GM12875 (cell line): Measurements from ENCODE around the gene KRT80.

Source experiments
- H3K4me3 ChIP-seq: one replicate; pipeline ENCODE4 v1.5.1; 2011; ENCODE audit warnings: low read depth, low read length, control low read depth
- TF ChIP-seq, protein P1 (sequence below): IDR thresholded peaks from 2 replicates; pipeline ENCODE4 v1.5.1; 2011; ENCODE audit warnings: low read depth, mild to moderate bottlenecking, control low read depth, inconsistent platforms, low read length, moderate library complexity, borderline replicate concordance; ENCODE audit not compliant: insufficient read depth

KRT80 gene

DNA sequence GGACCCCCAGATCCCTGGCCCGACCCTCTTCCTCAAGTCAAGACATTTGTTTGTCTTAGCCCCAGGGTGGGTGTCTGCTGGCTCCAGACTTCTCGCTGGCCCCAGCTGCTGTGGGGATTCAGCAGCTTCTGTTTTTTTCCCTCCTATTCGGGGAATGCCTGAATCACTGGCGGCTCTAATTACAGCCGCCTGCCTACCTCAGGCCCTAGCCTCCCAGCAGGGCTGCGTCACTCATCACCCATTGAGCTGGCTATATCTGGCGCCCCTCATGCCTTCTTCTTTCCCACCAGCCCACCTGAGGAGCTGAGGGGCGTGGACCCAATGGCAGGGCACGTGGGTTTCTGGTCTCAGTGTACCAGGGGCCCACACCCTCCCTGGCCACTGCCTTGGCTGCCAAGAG is 10.1 kb downstream of the KRT80 start:
- H3K4me3 ChIP-seq: no peak overlapping the region
- TF ChIP-seq, protein P1, sequence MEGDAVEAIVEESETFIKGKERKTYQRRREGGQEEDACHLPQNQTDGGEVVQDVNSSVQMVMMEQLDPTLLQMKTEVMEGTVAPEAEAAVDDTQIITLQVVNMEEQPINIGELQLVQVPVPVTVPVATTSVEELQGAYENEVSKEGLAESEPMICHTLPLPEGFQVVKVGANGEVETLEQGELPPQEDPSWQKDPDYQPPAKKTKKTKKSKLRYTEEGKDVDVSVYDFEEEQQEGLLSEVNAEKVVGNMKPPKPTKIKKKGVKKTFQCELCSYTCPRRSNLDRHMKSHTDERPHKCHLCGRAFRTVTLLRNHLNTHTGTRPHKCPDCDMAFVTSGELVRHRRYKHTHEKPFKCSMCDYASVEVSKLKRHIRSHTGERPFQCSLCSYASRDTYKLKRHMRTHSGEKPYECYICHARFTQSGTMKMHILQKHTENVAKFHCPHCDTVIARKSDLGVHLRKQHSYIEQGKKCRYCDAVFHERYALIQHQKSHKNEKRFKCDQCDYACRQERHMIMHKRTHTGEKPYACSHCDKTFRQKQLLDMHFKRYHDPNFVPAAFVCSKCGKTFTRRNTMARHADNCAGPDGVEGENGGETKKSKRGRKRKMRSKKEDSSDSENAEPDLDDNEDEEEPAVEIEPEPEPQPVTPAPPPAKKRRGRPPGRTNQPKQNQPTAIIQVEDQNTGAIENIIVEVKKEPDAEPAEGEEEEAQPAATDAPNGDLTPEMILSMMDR: no peak

DNA sequence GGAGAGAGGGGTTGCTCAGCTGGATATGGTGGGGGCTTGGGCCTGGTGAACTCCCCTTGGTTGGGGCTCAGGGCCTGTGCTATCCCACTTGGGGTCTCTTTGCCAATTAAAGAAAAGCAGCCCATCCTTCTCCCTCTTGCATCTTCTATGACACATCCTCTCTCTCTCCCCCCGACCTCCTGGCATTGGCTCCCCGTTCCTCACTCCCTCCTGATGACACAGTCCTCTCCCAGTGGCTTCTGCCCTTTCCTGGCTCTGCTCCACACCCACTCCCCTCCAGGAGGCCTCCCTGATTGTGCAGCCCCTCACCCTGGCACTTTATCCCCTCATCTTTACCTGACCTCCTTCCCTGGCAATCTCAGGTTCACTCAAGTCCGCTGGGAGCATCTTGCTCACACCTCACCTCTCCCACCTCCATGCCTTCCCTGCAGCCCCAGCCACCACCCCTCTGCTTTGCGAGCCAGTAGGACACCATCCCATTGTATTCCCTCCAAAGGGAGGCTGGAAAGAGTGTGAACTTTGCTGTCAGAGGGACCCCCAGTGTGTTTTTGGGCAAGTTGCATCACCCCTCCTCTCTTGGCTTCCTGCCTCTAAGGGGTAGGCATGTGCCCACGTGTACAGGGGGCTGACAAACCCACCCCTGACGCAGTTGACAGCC is 10.7 kb downstream of the KRT80 start:
- TF ChIP-seq, protein P1: no peak

DNA sequence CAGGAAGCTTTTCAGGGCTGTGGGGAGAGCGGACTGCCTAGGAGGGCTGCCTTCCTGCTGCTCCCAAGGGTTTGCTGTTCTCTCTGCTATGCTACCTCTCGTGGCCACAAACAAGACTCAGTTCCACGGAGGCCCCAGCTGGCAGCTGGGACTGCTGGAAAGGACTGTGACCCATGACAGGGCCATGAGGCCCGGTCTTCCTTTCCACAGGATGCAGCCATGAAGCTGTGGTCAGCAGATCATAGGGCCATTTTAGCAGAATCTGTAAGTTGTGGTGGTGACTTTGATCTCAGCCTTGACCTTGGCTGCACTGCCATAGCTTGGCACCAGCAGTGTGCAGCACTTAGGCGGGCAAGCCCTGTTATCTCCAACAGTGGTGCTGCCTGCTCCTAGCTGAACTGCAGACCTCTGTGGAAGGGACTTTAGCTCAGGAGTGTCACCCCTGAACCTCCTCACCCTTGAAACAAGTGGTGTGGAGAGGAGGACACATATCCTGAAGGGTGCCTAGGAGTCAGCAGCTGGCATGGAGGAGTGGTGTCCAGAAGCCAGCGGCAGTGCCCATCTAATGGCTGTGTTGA is 12.3 kb downstream of the KRT80 start:
- H3K4me3 ChIP-seq: no peak overlapping the region
- TF ChIP-seq, protein P1: no peak

More for the DNA sequence above, 10.7 kb downstream of the KRT80 start:
- H3K4me3 ChIP-seq: no peak overlapping the region

DNA sequence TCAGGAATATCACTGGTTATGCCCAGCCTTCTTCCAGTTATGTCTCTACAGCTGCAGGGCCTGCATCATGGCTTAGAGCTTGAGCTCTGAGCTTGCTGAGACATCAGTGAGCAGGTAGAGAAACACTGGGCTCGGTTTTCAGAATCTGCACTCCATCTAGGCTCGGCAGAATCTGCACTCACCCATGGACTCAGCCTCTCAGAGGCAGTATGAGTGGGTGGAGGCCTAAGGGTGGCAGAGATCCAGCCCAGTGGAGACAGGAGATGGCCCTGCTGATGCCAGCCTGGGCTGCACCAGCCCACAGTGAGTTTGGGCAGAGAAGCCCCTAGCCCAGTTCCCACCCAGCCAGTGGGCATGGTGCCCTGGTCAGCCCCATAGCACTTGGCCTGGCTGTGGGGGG is 12.8 kb downstream of the KRT80 start:
- H3K4me3 ChIP-seq: no peak overlapping the region
- TF ChIP-seq, protein P1: no peak

DNA sequence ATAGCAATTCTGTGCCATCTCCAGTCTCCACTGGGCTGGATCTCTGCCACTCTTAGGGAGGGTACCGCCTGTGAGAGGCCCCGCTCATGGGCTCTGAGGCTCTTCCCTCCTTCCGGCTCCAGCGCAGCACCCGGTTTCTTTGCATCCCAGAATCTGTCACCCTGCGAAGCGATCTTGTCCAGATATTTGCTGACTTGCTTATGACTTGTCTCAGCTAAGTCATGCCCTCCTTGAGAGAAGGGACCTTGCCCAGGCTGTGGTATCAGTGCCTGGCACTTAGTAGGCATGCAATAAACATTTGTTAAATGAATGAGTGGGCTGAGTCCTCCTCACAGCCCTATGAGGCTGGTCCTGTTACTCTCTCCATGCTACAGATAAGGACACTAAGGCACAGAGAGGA is 13.4 kb downstream of the KRT80 start:
- H3K4me3 ChIP-seq: no peak overlapping the region
- TF ChIP-seq, protein P1: no peak

DNA sequence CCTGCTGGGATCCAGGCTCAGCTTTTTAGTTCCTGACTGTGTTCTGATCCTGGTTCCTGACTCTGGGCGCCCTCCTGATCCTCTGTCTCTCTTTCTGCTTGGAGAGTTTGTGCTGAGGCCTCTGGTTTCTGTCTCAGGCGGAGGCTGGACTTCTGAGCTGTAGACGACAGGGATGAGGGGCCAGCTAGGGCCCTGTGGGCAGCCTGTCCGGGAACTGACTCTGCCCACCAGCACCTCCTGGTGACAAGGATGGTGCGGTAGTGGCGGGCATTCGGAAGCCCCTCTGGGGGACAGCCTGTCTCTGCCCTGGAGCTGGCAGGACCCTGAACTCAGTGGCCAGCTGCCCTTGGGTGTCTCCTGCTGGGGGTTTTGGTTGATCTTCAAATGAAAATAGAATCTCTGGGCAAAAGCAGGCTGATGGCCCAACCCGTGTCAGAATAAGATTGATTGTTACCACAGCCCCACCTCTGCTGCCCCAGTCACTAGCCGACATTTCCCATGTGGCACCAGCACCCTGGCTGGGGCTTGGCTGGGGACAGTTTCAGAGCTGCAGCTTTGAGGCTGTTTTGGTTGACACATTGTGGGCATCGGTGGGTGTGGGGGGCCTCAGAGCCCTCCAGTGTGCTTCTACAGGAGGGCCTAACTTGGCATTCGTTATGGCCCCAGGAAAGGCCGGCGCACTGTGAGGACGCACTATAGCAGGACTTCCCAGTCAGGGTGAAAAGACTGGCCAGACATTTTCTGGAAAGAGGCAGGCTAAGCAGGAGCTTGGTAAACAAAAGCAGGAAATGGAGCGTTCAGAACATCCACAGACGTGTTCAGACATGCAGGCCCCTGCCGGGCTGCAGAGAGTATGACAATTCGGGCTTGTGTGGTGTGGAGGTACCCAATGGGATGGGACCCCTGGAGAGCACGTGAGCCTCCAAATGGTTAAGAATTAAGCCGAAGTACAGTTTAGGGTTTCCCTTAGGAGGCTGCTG is 16.2 kb downstream of the KRT80 start:
- H3K4me3 ChIP-seq: no peak overlapping the region
- TF ChIP-seq, protein P1: no peak

DNA sequence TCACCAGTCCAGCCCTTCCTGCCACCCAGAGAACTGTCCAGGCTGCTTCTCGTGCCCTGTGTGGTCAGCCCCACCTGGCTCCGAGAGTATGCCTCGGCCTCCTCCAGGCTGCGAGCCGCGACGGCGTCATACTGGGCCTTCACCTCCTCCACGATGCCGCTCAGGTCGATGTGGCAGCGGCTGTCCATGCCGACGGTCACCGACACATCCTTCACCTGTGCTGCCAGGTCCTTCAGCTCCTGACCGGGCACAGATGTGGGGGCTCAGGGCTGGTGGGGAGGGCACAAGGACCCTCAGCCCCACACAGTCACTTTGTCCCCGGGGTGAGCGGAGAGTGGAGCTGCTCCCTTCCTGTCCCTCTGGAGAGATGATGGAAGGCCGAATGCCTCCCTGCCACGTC is 18.3 kb downstream of the KRT80 start:
- no peak overlapping the region for H3K4me3 ChIP-seq

More for the DNA sequence above, 18.3 kb downstream of the KRT80 start:
- TF ChIP-seq, protein P1: no peak
